Measurements from ENCODE around the gene CLSTN2. TPM values are rescaled to one million over a fixed set of nuclear protein-coding genes. Genes with fewer than 3 reads are reported as not detected.

The CLSTN2 gene
- total RNA-seq, 1 experiment from 2014 or later: 0.02 TPM

GRCh38 chr3:140166861-140167599 is 232.0 kb downstream of the CLSTN2 start:
- Histone ChIP-seq H3K9ac (ENCODE audit: low read length) (no peak overlapping the region), H4K20me1 (ENCODE audit: insufficient read depth) (no peaks in the 10 kb centered on the region), H3K4me2 (ENCODE audit: low read length) (no peak overlapping the region), H2AFZ (ENCODE audit: low read depth, low read length, poor library complexity, severe bottlenecking) (no peak overlapping the region), H3K9me3 (ENCODE audit: control insufficient read depth in 1 of 2, insufficient read depth in 1 of 2, low read depth in 1 of 2, low read length in 2 of 2) (no peaks in the 10 kb centered on the region), H3K27me3 (ENCODE audit: insufficient read depth, low read length) (peaks cover 26% of the 10 kb centered on the region), H3K9me2 (ENCODE audit: insufficient read depth) (no peaks in the 10 kb centered on the region), H3K27ac (ENCODE audit: low read depth, low read length) (no peak overlapping the region), H3K4me1 (ENCODE audit: control insufficient read depth in 1 of 2, insufficient read depth in 2 of 2, low read length in 2 of 2) (no peaks in the 10 kb centered on the region), H3K79me2 (ENCODE audit: insufficient read depth, low read length) (no peaks in the 10 kb centered on the region), H3K36me3 (ENCODE audit: control insufficient read depth in 1 of 2, insufficient read depth in 2 of 2, low read length in 2 of 2) (no peaks in the 10 kb centered on the region), H3K4me3 (replicated peaks in 1 of 2; ENCODE audit: low read depth in 1 of 2, low read length in 2 of 2) (no peak overlapping the region)
- BruUV-seq (replicated peaks): no TSS peak
- ChIA-PET RAD21 (ENCODE audit: low non-redundant PET in 1 of 2, low total read pairs in 2 of 2, uncharacterized antibody in 2 of 2, unreplicated experiment in 2 of 2) (no interaction called here), CTCF (no interaction called here), POLR2A (no interaction called here)
- ATAC-seq (no peak), DNase-seq (ENCODE audit: low read depth, low spot score) (no peak)
- intact Hi-C loops (cut with micrococcal nuclease): no loop called here
- TF ChIP-seq POLR2AphosphoS5 (IDR thresholded peaks at IDR 0.05; ENCODE audit: low read depth, low read length) (no peak), SP1 (IDR thresholded peaks at IDR 0.05; ENCODE audit: low read depth) (no peak), SRF (IDR thresholded peaks at IDR 0.05; ENCODE audit: low read depth) (no peak), CEBPB (IDR thresholded peaks at IDR 0.05; ENCODE audit: low read depth) (no peak), EZH2phosphoT487 (IDR thresholded peaks at IDR 0.05; ENCODE audit: borderline replicate concordance) (no peak), FOSL1 (IDR thresholded peaks at IDR 0.05; ENCODE audit: low read depth) (no peak), ELF1 (IDR thresholded peaks at IDR 0.05; ENCODE audit: borderline replicate concordance, low read depth) (no peak), JUND (IDR thresholded peaks at IDR 0.05) (no peak), ZFX (IDR thresholded peaks at IDR 0.05) (no peak), EGR1 (IDR thresholded peaks at IDR 0.05; ENCODE audit: low read depth) (no peak), YY1 (IDR thresholded peaks at IDR 0.05; ENCODE audit: extremely low read depth, insufficient replicate concordance, low read depth, low read length) (no peak), RAD21 (IDR thresholded peaks at IDR 0.05; ENCODE audit: low read depth) (no peak), MAX (IDR thresholded peaks at IDR 0.05) (no peak), CBX3 (IDR thresholded peaks at IDR 0.05; ENCODE audit: low read depth) (no peak), ATF3 (IDR thresholded peaks at IDR 0.05) (no peak), POLR2A (IDR thresholded peaks at IDR 0.05; ENCODE audit: borderline replicate concordance, extremely low read depth, insufficient read depth, insufficient read length) (no peak), SIN3A (IDR thresholded peaks at IDR 0.05; ENCODE audit: low read depth) (no peak), REST (IDR thresholded peaks at IDR 0.05; ENCODE audit: low read depth) (no peak), ZBTB33 (IDR thresholded peaks at IDR 0.05; ENCODE audit: extremely low read depth, insufficient replicate concordance, low read length) (no peak), CTCF (IDR thresholded peaks at IDR 0.05 in 2 of 3, conservative IDR thresholded peaks at IDR 0.05 in 1 of 3; ENCODE audit: borderline replicate concordance in 1 of 3, insufficient read depth in 1 of 3, low read depth in 2 of 3, low read length in 2 of 3) (no peak)

All from HCT116 (cell line).